ENCODE measurements around the gene MAD2L1BP. TPM values are rescaled to one million over a fixed set of nuclear protein-coding genes. Genes with fewer than 3 reads are reported as not detected.

Gene MAD2L1BP
- total RNA-seq, 1 experiment from 2014 or later = 36.6 TPM

DNA sequence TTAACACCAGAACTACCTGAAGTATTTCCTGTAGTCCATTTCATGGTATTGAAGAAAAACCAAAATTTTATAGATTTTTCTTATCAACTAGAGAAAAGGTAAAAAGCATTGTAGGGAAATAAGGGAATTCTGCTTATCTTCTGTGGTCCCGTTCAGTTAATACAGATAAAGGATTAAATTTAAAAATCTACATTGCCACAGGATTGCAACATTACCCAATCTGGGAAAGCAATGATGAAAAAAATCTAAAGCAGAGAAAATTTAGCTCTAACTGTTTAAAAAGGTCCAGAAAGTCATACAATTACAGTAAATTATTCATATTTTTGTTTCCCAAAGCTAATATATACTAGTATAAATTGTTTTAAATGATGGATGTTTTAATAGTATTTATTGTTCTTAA, 41.7 kb upstream of the MAD2L1BP start:
- Histone ChIP-seq H3K9me2 (ENCODE audit: insufficient read depth) (no peaks in the 10 kb centered on the region), H3K36me3 (ENCODE audit: control insufficient read depth in 1 of 2, insufficient read depth in 2 of 2, low read length in 2 of 2) (peaks cover 14 to 19% of the 10 kb centered on the region in 2 experiments; a peak in 3 of 4 replicates), H3K27me3 (ENCODE audit: insufficient read depth, low read length) (no peaks in the 10 kb centered on the region), H3K4me3 (replicated peaks in 1 of 2; ENCODE audit: low read depth in 1 of 2, low read length in 2 of 2) (no peak overlapping the region), H3K27ac (ENCODE audit: low read depth, low read length) (no peak overlapping the region), H3K4me2 (ENCODE audit: low read length) (no peak overlapping the region), H4K20me1 (ENCODE audit: insufficient read depth) (no peaks in the 10 kb centered on the region), H3K9me3 (ENCODE audit: control insufficient read depth in 1 of 2, insufficient read depth in 1 of 2, low read depth in 1 of 2, low read length in 2 of 2) (no peaks in the 10 kb centered on the region), H3K4me1 (ENCODE audit: control insufficient read depth in 1 of 2, insufficient read depth in 2 of 2, low read length in 2 of 2) (no peaks in the 10 kb centered on the region), H2AFZ (ENCODE audit: low read depth, low read length, poor library complexity, severe bottlenecking) (no peak overlapping the region), H3K9ac (ENCODE audit: low read length) (no peak overlapping the region), H3K79me2 (ENCODE audit: insufficient read depth, low read length) (peaks cover 5% of the 10 kb centered on the region; the same call in 1 of the 2 replicates)
- RAD21 ChIA-PET (ENCODE audit: low non-redundant PET in 1 of 2, low total read pairs in 2 of 2, uncharacterized antibody in 2 of 2, unreplicated experiment in 2 of 2) = no interaction called here
- POLR2A ChIA-PET = no interaction called here
- no TSS peak for BruUV-seq (replicated peaks)
- TF ChIP-seq SIN3A (IDR thresholded peaks at IDR 0.05; ENCODE audit: low read depth) (no peak), EGR1 (IDR thresholded peaks at IDR 0.05; ENCODE audit: low read depth) (no peak), TCF7L2 (IDR thresholded peaks at IDR 0.05; ENCODE audit: borderline replicate concordance, extremely low read depth, insufficient read depth, insufficient read length) (no peak), ZFX (IDR thresholded peaks at IDR 0.05) (no peak), YY1 (IDR thresholded peaks at IDR 0.05; ENCODE audit: extremely low read depth, insufficient replicate concordance, low read depth, low read length) (no peak), FOSL1 (IDR thresholded peaks at IDR 0.05; ENCODE audit: low read depth) (no peak), CEBPB (IDR thresholded peaks at IDR 0.05; ENCODE audit: low read depth) (no peak), RAD21 (IDR thresholded peaks at IDR 0.05; ENCODE audit: low read depth) (no peak), CBX3 (IDR thresholded peaks at IDR 0.05; ENCODE audit: low read depth) (no peak), ELF1 (IDR thresholded peaks at IDR 0.05; ENCODE audit: borderline replicate concordance, low read depth) (no peak), POLR2AphosphoS5 (IDR thresholded peaks at IDR 0.05; ENCODE audit: low read depth, low read length) (no peak)
- TF ChIP-seq, protein P1, sequence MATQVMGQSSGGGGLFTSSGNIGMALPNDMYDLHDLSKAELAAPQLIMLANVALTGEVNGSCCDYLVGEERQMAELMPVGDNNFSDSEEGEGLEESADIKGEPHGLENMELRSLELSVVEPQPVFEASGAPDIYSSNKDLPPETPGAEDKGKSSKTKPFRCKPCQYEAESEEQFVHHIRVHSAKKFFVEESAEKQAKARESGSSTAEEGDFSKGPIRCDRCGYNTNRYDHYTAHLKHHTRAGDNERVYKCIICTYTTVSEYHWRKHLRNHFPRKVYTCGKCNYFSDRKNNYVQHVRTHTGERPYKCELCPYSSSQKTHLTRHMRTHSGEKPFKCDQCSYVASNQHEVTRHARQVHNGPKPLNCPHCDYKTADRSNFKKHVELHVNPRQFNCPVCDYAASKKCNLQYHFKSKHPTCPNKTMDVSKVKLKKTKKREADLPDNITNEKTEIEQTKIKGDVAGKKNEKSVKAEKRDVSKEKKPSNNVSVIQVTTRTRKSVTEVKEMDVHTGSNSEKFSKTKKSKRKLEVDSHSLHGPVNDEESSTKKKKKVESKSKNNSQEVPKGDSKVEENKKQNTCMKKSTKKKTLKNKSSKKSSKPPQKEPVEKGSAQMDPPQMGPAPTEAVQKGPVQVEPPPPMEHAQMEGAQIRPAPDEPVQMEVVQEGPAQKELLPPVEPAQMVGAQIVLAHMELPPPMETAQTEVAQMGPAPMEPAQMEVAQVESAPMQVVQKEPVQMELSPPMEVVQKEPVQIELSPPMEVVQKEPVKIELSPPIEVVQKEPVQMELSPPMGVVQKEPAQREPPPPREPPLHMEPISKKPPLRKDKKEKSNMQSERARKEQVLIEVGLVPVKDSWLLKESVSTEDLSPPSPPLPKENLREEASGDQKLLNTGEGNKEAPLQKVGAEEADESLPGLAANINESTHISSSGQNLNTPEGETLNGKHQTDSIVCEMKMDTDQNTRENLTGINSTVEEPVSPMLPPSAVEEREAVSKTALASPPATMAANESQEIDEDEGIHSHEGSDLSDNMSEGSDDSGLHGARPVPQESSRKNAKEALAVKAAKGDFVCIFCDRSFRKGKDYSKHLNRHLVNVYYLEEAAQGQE (IDR thresholded peaks at IDR 0.05; ENCODE audit: low read depth) = no peak
- TF ChIP-seq, protein P2, sequence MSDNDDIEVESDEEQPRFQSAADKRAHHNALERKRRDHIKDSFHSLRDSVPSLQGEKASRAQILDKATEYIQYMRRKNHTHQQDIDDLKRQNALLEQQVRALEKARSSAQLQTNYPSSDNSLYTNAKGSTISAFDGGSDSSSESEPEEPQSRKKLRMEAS (IDR thresholded peaks at IDR 0.05) = no peak
- TF ChIP-seq, protein P3, sequence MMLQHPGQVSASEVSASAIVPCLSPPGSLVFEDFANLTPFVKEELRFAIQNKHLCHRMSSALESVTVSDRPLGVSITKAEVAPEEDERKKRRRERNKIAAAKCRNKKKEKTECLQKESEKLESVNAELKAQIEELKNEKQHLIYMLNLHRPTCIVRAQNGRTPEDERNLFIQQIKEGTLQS (IDR thresholded peaks at IDR 0.05) = no peak
- ATAC-seq (no peak), DNase-seq (ENCODE audit: low read depth, low spot score) (no peak)
- CTCF ChIA-PET = no interaction called here
- intact Hi-C loops (cut with micrococcal nuclease) = no loop called here
